GM19397 (cell line): Measurements from ENCODE around the gene TMEM203.
"Not testable (repeated sequence)": the region's sequence is repeated elsewhere in the genome, so short reads cannot be mapped to it uniquely, and the experiment has no call there.

Experiments used
- ATAC-seq: cut with Tn5 transposase; IDR thresholded peaks from one replicate; pipeline ENCODE4 v1.9.1; 2021; ENCODE audit warnings: mild to moderate bottlenecking, moderate library complexity; ENCODE audit not compliant: unreplicated experiment

Gene TMEM203

GRCh38 chr9:137242269-137243203, 37.1 kb upstream of the TMEM203 start:
- ATAC-seq, result no peak

DNA sequence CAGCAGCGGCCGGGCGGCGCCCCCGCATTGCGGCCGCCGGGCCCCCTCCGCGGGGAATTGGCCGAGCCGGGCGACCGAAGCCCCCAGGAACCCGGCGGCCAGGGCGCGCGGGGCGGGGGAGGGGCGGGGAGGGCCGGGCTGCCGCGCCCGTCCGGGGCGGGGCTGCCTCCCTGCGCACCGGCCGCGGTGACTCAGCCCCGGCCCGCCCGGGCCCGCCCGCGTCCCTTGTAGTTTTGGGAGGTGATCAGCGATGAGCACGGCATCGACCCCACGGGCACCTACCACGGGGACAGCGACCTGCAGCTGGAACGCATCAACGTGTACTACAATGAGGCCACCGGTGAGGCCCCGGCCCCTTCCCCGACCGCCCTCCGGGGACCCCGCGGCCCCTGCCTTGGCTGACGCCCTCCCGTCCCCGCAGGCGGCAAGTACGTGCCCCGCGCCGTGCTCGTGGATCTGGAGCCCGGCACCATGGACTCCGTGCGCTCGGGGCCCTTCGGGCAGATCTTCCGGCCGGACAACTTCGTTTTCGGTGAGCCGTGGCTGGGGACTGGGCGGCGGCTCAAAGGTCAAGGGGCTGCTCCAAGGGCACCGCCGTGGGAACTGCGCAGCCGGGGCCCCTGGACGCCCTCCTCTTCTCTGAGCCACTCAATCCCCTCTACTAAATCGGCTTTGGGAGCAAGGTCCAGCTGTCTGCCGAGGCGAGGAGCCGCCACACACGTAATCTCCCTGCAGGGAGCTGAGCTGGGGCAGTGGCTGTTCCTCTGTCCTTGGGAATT, 36.2 kb upstream of the TMEM203 start:
- ATAC-seq, result no peak

DNA sequence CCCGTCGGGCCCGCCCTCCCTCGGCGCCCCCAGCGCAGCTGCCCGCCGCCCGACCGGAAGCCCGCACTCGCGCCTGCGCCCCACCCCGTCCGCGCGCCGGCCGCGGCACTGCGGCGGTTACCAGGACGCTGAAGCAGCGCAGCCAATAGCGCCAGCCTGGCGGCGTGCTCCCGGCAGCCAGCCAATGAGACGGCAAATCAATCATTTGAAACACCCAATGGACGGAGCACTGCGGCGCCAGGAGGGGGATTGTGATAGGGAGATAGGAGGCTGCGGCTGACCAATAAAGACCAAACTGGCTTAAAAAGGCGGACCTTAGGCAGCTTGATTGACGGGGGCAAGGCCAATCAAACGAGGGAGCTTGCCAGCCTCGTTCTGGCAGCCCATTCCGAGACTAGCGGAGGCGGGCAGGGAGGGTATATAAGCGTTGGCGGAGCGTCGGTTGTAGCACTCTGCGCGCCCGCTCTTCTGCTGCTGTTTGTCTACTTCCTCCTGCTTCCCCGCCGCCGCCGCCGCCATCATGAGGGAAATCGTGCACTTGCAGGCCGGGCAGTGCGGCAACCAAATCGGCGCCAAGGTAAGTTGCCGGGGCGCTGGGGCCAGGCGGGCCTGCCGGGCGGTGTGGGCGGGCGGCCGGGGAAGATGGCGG, 35.5 kb upstream of the TMEM203 start, which contains the start of gene TUBB4B:
Gene TUBB4B (plus strand): TSS at position 447 of the 649 bp plus-strand sequence. CDS start 74 bp downstream, at position 521.
- ATAC-seq, result peak; percentile 67

- peak; percentile 23 for ATAC-seq
These were observed 34.9 kb upstream of the TMEM203 start for GRCh38 chr9:137240318-137240840.

GRCh38 chr9:137239541-137240200, 34.2 kb upstream of the TMEM203 start:
- ATAC-seq, result not testable (repeated sequence)

GRCh38 chr9:137237759-137238726, 32.6 kb upstream of the TMEM203 start:
- ATAC-seq, result no peak

DNA sequence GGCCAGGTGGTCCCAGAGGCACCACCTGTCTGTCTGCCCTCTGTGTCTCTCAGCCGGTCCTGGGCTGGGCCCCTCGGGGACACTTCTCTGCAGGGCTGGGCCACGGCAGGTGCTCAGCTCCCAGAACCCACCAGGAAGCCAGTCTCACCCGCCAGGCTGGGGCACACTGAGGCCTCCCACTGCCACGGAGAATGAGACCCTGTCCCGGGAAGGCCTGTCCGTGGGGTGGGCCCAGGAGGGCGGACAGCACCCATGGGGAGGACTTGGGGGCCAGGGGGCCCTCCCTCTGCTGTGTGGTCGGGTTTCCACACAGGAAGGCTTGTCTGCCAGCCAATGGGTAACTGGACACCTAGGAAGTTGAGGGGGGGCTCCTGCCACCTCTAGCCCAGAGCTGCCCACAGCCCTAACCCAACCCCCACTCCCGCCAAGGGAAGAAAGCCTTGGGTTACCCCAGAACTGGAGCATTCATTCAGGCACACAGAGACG, 31.5 kb upstream of the TMEM203 start:
- no peak for ATAC-seq

GRCh38 chr9:137236238-137236935, 30.9 kb upstream of the TMEM203 start:
- no peak for ATAC-seq

- no peak for ATAC-seq
These were observed 30.2 kb upstream of the TMEM203 start for GRCh38 chr9:137235424-137236237.

DNA sequence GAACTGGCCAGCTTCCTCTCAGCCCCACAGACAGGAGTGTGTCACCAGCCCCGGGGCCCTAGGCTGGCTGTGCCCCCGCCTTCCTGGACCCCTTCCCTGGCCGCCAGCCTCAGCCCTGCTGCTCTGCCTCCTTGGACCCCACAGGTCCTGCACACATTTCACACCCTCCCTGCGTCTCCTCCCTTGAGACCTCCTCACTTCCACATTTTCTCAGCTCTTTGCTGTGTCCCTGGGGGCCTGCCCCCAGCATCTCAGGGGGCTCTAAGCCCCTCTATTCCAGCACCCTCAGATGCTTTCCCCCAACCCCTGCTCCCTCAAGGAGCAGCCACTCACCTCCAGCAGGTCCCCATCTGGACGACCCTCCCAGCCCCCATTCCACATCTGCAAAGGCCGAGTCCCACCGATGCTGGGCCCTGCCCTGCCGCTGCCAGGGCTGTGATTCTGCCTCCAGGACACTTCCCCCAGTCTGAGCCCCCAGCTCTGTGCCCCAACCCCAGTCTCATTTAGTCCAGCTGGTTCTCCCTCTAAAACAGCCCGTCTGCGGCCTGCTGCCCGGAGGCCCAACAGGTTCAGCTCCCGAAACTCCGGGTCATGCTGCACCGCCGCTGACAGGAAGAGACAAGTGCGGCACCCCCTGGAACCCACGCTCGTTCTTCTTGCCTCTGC, 29.4 kb upstream of the TMEM203 start:
- no peak for ATAC-seq

- no peak for ATAC-seq
These were observed 28.7 kb upstream of the TMEM203 start for GRCh38 chr9:137234055-137234697.

DNA sequence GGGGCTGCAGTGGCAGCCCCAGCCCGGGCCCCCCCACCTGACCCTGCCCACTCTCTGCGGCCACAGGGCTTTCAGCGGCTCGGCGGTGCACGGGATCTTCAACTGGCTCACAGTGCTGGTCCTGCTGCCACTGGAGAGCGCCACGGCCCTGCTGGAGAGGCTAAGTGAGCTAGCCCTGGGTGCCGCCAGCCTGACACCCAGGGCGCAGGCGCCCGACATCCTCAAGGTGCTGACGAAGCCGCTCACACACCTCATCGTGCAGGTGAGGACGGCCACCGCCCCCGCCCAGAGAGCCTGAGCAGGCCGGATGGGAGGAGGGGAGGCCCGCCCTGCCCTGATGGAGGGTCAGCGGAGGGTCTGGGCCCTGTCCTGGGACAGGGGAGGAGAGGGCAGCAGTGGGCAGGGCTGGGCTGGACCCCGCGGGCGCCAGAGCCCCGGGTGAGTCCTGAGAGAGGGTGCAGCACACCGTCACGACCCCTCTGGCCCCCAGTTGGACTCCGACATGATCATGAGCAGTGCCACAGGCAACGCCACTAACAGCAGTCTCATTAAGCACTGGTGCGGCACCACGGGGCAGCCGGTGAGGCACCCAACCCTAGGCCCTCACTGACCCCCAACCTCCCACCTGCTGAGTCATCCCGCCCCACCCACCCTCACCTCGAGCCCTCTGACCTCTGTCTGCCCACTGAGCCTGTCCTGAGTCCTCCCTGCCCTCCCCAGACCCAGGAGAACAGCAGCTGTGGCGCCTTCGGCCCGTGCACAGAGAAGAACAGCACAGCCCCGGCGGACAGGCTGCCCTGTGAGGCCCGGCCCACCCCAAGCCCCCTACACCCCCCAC, 27.9 kb upstream of the TMEM203 start:
- ATAC-seq, result no peak

- no peak for ATAC-seq
These were observed 27.1 kb upstream of the TMEM203 start for GRCh38 chr9:137232510-137232909.

- no peak for ATAC-seq
These were observed 26.7 kb upstream of the TMEM203 start for GRCh38 chr9:137232101-137232500.

GRCh38 chr9:137231372-137232039, 26.1 kb upstream of the TMEM203 start:
- ATAC-seq, result no peak
